HCT116 (cell line): ENCODE results near the gene BCL7A. TPM values are rescaled to one million over a fixed set of nuclear protein-coding genes. Genes with fewer than 3 reads are reported as not detected.

ENCODE experiments used
- ATAC-seq: fragments of 200-7000 bp; cut with Tn5 transposase; 2 replicates; pipeline ENCODE4 v1.9.1; 2020; ENCODE audit warnings: mild to moderate bottlenecking, moderate library complexity
- BruUV-seq: library from RNA; stranded (reverse); fragments of 400-500 nt; replicated peaks from 2 replicates; lab custom pipeline; 2021; lab: Mats Ljungman, UMichigan
- CTCF ChIA-PET: fragments of 300-600 bp; sonication (Branson Sonifier 250); formaldehyde crosslinking; loops from one replicate; lab custom pipeline; 2021; ENCODE audit warnings: antibody characterized with exemption; lab: Charles Lee
- POLR2A ChIA-PET: fragments of 300-600, 350-600 bp; sonication (Branson Sonifier 250); formaldehyde crosslinking; loops from one replicate; lab custom pipeline; 2021; ENCODE audit warnings: antibody characterized with exemption; lab: Charles Lee
- RAD21 ChIA-PET, 2 experiments: fragments of 300-600 bp; sonication (Branson Sonifier 250); formaldehyde crosslinking; loops; one replicate each; lab custom pipeline; 2023; ENCODE audit warnings: low total read pairs in 2 of 2; ENCODE audit not compliant: uncharacterized antibody in 2 of 2, unreplicated experiment in 2 of 2, low non-redundant PET in 1 of 2; lab: Charles Lee
- DNase-seq: peaks from one replicate; pipeline ENCODE4 v3.0.0-alpha.2; 2010; ENCODE audit warnings: low read depth, low spot score
- H2AFZ ChIP-seq: fragments of 200-600 bp; shearing (Covaris generic), sonication (generic); 2 replicates; pipeline ENCODE4 v1.6.1; 2017; ENCODE audit warnings: low read depth, mixed run types, mixed read lengths, antibody characterized with exemption, low read length; ENCODE audit not compliant: poor library complexity, severe bottlenecking
- H3K27ac ChIP-seq: 2 replicates; pipeline ENCODE4 v1.5.1; 2012; ENCODE audit warnings: low read depth, low read length
- H3K27me3 ChIP-seq: fragments of 200-600 bp; sonication (generic); 2 replicates; pipeline ENCODE4 v1.6.1; 2016; ENCODE audit warnings: mixed run types, low read length, mixed read lengths; ENCODE audit not compliant: insufficient read depth
- H3K36me3 ChIP-seq, 2 experiments: fragments of 200-500 bp in 1 of 2; fragments of 200-600 bp in 1 of 2; sonication (Bioruptor generic) in 1 of 2; sonication (generic) in 1 of 2; 2 replicates each; pipeline versions ENCODE4 v1.5.1 to v1.6.1; 2014 to 2016; ENCODE audit warnings: low read length in 2 of 2, inconsistent platforms in 1 of 2, mixed read lengths in 1 of 2, mixed run types in 1 of 2; ENCODE audit not compliant: insufficient read depth in 2 of 2, control insufficient read depth in 1 of 2
- H3K4me1 ChIP-seq, 2 experiments: fragments of 200-600 bp in 1 of 2; sonication (generic) in 1 of 2; 2 replicates each; pipeline versions ENCODE4 v1.5.1 to v1.6.1; 2012 to 2017; ENCODE audit warnings: low read length in 2 of 2, inconsistent platforms in 1 of 2, mild to moderate bottlenecking in 1 of 2, mixed read lengths in 1 of 2, mixed run types in 1 of 2, moderate library complexity in 1 of 2; ENCODE audit not compliant: insufficient read depth in 2 of 2, control insufficient read depth in 1 of 2
- H3K4me2 ChIP-seq: fragments of 200-600 bp; sonication (generic); 2 replicates; pipeline ENCODE4 v1.6.1; 2017; ENCODE audit warnings: mixed run types, low read length, mixed read lengths
- H3K4me3 ChIP-seq, 2 experiments: fragments of 200-600 bp in 1 of 2; sonication (generic) in 1 of 2; replicated peaks in 1 of 2; 2 replicates each; pipeline ENCODE4 v1.5.1; 2011 to 2016; ENCODE audit warnings: low read length in 2 of 2, control low read depth in 1 of 2, low read depth in 1 of 2, mild to moderate bottlenecking in 1 of 2, mixed read lengths in 1 of 2, mixed run types in 1 of 2
- H3K79me2 ChIP-seq: fragments of 200-600 bp; sonication (generic); 2 replicates; pipeline ENCODE4 v1.6.1; 2017; ENCODE audit warnings: mild to moderate bottlenecking, mixed run types, low read length, moderate library complexity, mixed read lengths; ENCODE audit not compliant: insufficient read depth
- H3K9ac ChIP-seq: fragments of 200-600 bp; sonication (generic); 2 replicates; pipeline ENCODE4 v1.6.1; 2016; ENCODE audit warnings: low read length, mixed read lengths
- H3K9me2 ChIP-seq: fragments of 200-600 bp; sonication (generic), shearing (Covaris generic); 2 replicates; pipeline ENCODE4 v1.6.1; 2017; ENCODE audit warnings: mixed run types, mild to moderate bottlenecking, moderate library complexity; ENCODE audit not compliant: insufficient read depth
- H3K9me3 ChIP-seq, 2 experiments: fragments of 200-500 bp in 1 of 2; fragments of 200-600 bp in 1 of 2; sonication (Bioruptor generic) in 1 of 2; sonication (generic) in 1 of 2; 2 replicates each; pipeline ENCODE4 v1.6.1; 2014 to 2017; ENCODE audit warnings: low read length in 2 of 2, mixed read lengths in 2 of 2, inconsistent platforms in 1 of 2, low read depth in 1 of 2, mild to moderate bottlenecking in 1 of 2, mixed run types in 1 of 2, moderate library complexity in 1 of 2; ENCODE audit not compliant: control insufficient read depth in 1 of 2, insufficient read depth in 1 of 2
- H4K20me1 ChIP-seq: fragments of 200-600 bp; sonication (generic), shearing (Covaris generic); 2 replicates; pipeline ENCODE4 v1.6.1; 2017; ENCODE audit warnings: mixed run types, mild to moderate bottlenecking, moderate library complexity; ENCODE audit not compliant: insufficient read depth
- ATF3 ChIP-seq: IDR thresholded peaks from 2 replicates; pipeline ENCODE4 v1.6.1; 2012
- CEBPB ChIP-seq: IDR thresholded peaks from 2 replicates; pipeline ENCODE4 v1.6.1; 2012; ENCODE audit warnings: low read depth
- CTCF ChIP-seq, 3 experiments: fragments of 200-600 bp in 1 of 3; sonication (generic) in 1 of 3; IDR thresholded peaks in 2 of 3; conservative IDR thresholded peaks in 1 of 3; 2 replicates each; pipeline ENCODE4 v1.5.1; 2012 to 2017; ENCODE audit warnings: low read depth in 2 of 3, low read length in 2 of 3, antibody characterized with exemption in 1 of 3, borderline replicate concordance in 1 of 3, control low read depth in 1 of 3, mild to moderate bottlenecking in 1 of 3, mixed read lengths in 1 of 3, mixed run types in 1 of 3, moderate library complexity in 1 of 3; ENCODE audit not compliant: insufficient read depth in 1 of 3
- EGR1 ChIP-seq: IDR thresholded peaks from 2 replicates; pipeline ENCODE4 v1.6.1; 2012; ENCODE audit warnings: low read depth
- ELF1 ChIP-seq: IDR thresholded peaks from 2 replicates; pipeline ENCODE4 v1.6.1; 2012; ENCODE audit warnings: low read depth, borderline replicate concordance
- EZH2 ChIP-seq: fragments of 200-600 bp; sonication (generic); IDR thresholded peaks from 2 replicates; pipeline ENCODE4 v1.6.1; 2017; ENCODE audit warnings: antibody characterized with exemption, mixed run types
- EZH2phosphoT487 ChIP-seq: fragments of 200-600 bp; IDR thresholded peaks from 2 replicates; pipeline ENCODE4 v1.6.1; 2018; ENCODE audit warnings: antibody characterized with exemption, borderline replicate concordance
- JUND ChIP-seq: IDR thresholded peaks from 2 replicates; pipeline ENCODE4 v1.6.1; 2012
- MAX ChIP-seq: IDR thresholded peaks from 2 replicates; pipeline ENCODE4 v1.6.1; 2012
- POLR2A ChIP-seq: IDR thresholded peaks from 2 replicates; pipeline ENCODE4 v1.7.0; 2011; ENCODE audit warnings: borderline replicate concordance; ENCODE audit not compliant: insufficient read depth, insufficient read length; ENCODE audit errors: extremely low read depth
- POLR2AphosphoS5 ChIP-seq: IDR thresholded peaks from 2 replicates; pipeline ENCODE4 v1.6.1; 2011; ENCODE audit warnings: mild to moderate bottlenecking, low read depth, low read length, moderate library complexity
- RAD21 ChIP-seq: IDR thresholded peaks from 2 replicates; pipeline ENCODE4 v1.6.1; 2012; ENCODE audit warnings: low read depth, mild to moderate bottlenecking
- REST ChIP-seq: IDR thresholded peaks from 2 replicates; pipeline ENCODE4 v1.6.1; 2012; ENCODE audit warnings: low read depth
- SIN3A ChIP-seq: IDR thresholded peaks from 2 replicates; pipeline ENCODE4 v1.6.1; 2012; ENCODE audit warnings: low read depth
- SP1 ChIP-seq: IDR thresholded peaks from 2 replicates; pipeline ENCODE4 v1.6.1; 2012; ENCODE audit warnings: low read depth
- SRF ChIP-seq: IDR thresholded peaks from 2 replicates; pipeline ENCODE4 v1.6.1; 2012; ENCODE audit warnings: low read depth
- TCF7L2 ChIP-seq: IDR thresholded peaks from 2 replicates; pipeline ENCODE4 v1.7.0; 2011; ENCODE audit warnings: borderline replicate concordance, inconsistent platforms; ENCODE audit not compliant: insufficient read depth, insufficient read length; ENCODE audit errors: extremely low read depth
- YY1 ChIP-seq: IDR thresholded peaks from 2 replicates; pipeline ENCODE4 v1.6.1; 2011; ENCODE audit warnings: low read length, low read depth, moderate library complexity, mild to moderate bottlenecking; ENCODE audit not compliant: insufficient replicate concordance; ENCODE audit errors: extremely low read depth
- intact Hi-C: fragments of 100-400 bp; cut with micrococcal nuclease; formaldehyde crosslinking; loops from 2 replicates; pipeline ENCODE4 v1.10.0; 2022
- total RNA-seq: library from RNA; stranded (reverse); gene quantifications from one replicate; pipeline ENCODE4 v1.2.1, GENCODE V29; 2021; ENCODE audit not compliant: unreplicated experiment

BCL7A gene
- total RNA-seq, 1 experiment from 2014 or later: 14.2 TPM

GRCh38 chr12:122090759-122091515 is 69.3 kb downstream of the BCL7A start:
- Histone ChIP-seq H3K4me1 (no peaks in the 10 kb centered on the region; a peak in 1 of 4 replicates), H3K4me2 (no peak overlapping the region), H3K36me3 (peaks cover 4 to 12% of the 10 kb centered on the region in 2 experiments; a peak in 3 of 4 replicates), H2AFZ (no peak overlapping the region), H3K4me3 (no peak overlapping the region), H3K9me2 (no peaks in the 10 kb centered on the region), H3K27ac (no peak overlapping the region), H3K79me2 (peaks cover 97% of the 10 kb centered on the region), H3K9ac (no peak overlapping the region), H3K27me3 (no peaks in the 10 kb centered on the region), H3K9me3 (peaks cover 0 to 4% of the 10 kb centered on the region in 2 experiments; a peak in 1 of 4 replicates), H4K20me1 (peaks cover 15% of the 10 kb centered on the region; the same call in 1 of the 2 replicates)
- POLR2A ChIA-PET: no interaction called here
- no peak for DNase-seq
- no peak for TF ChIP-seq CEBPB
- no peak for TF ChIP-seq SIN3A
- no peak for TF ChIP-seq EGR1
- TF ChIP-seq MAX: no peak
- no peak for TF ChIP-seq REST
- TF ChIP-seq EZH2: no peak
- no peak for TF ChIP-seq JUND
- no peak for TF ChIP-seq POLR2AphosphoS5
- TF ChIP-seq YY1: no peak
- TF ChIP-seq POLR2A: no peak
- no peak for TF ChIP-seq ATF3
- TF ChIP-seq CTCF (IDR thresholded peaks at IDR 0.05 in 2 of 3, conservative IDR thresholded peaks at IDR 0.05 in 1 of 3; ENCODE audit: borderline replicate concordance in 1 of 3, insufficient read depth in 1 of 3, low read depth in 2 of 3, low read length in 2 of 3): no peak
- TF ChIP-seq SRF: no peak
- TF ChIP-seq SP1: no peak
- no peak for TF ChIP-seq ELF1
- no peak for TF ChIP-seq TCF7L2
- TF ChIP-seq RAD21: no peak
- TF ChIP-seq EZH2phosphoT487: no peak
- CTCF ChIA-PET: no interaction called here
- BruUV-seq: no TSS peak
- RAD21 ChIA-PET: interaction anchor here in 1 of 2 experiments (0.6 kb wide), 1 partner anchor 23 kb away, joined by 3 read pairs; no protein-coding TSS in a partner anchor
- no peak for ATAC-seq
- intact Hi-C loops: no loop called here
